NCI-H2227 (cell line): ENCODE results near the gene SEMA4B.

ENCODE experiments used
- DNase-seq: peaks from one replicate; lab custom pipeline; 2025; ENCODE audit not compliant: unreplicated experiment; lab: John Stamatoyannopoulos, UW

SEMA4B gene

DNA sequence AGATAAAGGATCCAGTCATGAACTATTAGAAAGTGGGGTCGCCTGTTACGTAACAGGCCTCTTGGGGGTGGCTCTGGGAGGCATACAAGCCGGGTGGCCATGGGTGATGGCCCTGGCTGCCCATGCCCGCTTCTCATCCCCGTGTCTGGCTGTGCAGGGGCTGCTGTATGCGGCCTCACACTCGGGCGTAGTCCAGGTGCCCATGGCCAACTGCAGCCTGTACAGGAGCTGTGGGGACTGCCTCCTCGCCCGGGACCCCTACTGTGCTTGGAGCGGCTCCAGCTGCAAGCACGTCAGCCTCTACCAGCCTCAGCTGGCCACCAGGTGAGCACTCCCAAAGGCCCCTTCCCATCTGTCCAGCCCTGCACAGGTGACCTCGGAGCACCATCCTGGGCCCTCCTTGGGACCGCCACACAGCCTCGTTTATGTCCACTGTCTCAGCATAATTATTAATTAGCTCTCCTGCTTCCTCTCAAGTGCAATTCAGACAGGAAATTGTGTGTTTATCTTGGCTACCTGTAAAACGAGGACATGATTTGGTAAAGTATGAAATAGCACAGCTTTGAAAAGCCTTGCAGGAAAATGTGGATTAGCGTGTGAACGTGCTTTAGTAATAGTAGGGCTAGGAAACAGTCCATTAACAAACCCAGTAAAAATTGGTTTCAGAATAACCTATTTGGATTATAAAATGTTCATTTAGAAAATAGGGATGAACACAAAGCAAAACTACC, 24.5 kb downstream of the SEMA4B start:
- DNase-seq, result no peak

DNA sequence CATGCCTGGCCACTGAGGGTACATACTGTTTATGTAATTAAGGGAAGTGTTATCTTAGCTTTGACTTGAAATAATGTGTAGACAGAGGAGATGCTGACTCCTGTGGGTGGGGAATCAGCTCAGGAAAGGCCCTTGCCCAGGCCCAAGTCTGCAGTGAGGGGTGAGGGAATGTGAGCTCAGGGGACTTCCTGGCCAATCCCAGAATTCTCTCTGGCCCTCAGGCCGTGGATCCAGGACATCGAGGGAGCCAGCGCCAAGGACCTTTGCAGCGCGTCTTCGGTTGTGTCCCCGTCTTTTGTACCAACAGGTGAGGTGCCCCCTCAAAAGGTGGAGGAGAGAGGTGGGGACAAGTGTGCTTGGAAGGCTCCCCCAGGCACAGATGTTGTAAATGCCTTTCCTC, 26.2 kb downstream of the SEMA4B start:
- no peak for DNase-seq

DNA sequence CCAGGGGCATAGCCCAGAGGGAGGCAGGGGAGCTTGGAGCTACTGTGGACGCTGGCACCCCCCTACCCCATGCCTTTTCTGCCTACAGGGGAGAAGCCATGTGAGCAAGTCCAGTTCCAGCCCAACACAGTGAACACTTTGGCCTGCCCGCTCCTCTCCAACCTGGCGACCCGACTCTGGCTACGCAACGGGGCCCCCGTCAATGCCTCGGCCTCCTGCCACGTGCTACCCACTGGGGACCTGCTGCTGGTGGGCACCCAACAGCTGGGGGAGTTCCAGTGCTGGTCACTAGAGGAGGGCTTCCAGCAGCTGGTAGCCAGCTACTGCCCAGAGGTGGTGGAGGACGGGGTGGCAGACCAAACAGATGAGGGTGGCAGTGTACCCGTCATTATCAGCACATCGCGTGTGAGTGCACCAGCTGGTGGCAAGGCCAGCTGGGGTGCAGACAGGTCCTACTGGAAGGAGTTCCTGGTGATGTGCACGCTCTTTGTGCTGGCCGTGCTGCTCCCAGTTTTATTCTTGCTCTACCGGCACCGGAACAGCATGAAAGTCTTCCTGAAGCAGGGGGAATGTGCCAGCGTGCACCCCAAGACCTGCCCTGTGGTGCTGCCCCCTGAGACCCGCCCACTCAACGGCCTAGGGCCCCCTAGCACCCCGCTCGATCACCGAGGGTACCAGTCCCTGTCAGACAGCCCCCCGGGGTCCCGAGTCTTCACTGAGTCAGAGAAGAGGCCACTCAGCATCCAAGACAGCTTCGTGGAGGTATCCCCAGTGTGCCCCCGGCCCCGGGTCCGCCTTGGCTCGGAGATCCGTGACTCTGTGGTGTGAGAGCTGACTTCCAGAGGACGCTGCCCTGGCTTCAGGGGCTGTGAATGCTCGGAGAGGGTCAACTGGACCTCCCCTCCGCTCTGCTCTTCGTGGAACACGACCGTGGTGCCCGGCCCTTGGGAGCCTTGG, 27.0 kb downstream of the SEMA4B start:
- DNase-seq, result no peak

DNA sequence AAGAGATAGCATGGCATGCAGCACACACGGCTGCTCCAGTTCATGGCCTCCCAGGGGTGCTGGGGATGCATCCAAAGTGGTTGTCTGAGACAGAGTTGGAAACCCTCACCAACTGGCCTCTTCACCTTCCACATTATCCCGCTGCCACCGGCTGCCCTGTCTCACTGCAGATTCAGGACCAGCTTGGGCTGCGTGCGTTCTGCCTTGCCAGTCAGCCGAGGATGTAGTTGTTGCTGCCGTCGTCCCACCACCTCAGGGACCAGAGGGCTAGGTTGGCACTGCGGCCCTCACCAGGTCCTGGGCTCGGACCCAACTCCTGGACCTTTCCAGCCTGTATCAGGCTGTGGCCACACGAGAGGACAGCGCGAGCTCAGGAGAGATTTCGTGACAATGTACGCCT, 27.8 kb downstream of the SEMA4B start:
- no peak for DNase-seq

DNA sequence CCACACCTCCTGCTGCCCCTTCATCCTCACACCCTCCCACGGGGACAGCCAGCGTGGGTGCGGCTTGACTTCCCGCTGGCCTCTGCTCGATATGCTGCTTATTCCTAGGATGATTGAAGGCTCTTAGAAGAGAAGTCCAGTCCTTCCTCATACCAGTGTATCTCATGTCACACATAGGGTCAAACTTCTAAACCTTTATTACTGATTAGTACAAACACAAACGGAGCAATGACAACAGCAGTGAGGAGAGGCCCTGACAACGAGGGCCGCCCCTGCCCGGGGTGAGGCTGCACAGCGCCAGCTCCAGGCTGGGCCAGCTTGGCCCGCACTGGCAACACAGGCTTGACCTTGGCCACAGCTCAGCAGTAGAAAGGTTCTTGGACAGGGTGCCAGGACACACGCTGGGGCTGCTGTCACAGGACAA, 29.0 kb downstream of the SEMA4B start:
- no peak for DNase-seq

DNA sequence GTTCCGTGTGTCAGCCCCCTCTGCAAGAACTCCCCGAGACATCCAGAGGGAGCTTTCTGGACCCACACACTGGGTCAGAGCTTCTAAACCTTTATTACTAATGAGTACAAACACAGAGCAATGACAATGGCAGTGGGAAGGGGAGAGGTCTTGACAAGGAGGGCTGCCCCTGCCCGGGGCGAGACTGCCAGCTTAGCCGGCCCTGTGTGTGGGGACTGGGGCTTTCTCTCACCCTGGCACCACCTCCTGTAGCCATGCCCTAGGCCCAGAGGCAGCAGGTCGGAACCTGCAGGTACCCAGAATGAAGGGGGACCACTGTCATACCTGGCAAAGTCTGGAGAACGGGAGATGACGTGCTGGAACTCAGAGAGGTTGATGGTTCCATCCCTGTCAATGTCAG, 29.5 kb downstream of the SEMA4B start:
- DNase-seq, result no peak

DNA sequence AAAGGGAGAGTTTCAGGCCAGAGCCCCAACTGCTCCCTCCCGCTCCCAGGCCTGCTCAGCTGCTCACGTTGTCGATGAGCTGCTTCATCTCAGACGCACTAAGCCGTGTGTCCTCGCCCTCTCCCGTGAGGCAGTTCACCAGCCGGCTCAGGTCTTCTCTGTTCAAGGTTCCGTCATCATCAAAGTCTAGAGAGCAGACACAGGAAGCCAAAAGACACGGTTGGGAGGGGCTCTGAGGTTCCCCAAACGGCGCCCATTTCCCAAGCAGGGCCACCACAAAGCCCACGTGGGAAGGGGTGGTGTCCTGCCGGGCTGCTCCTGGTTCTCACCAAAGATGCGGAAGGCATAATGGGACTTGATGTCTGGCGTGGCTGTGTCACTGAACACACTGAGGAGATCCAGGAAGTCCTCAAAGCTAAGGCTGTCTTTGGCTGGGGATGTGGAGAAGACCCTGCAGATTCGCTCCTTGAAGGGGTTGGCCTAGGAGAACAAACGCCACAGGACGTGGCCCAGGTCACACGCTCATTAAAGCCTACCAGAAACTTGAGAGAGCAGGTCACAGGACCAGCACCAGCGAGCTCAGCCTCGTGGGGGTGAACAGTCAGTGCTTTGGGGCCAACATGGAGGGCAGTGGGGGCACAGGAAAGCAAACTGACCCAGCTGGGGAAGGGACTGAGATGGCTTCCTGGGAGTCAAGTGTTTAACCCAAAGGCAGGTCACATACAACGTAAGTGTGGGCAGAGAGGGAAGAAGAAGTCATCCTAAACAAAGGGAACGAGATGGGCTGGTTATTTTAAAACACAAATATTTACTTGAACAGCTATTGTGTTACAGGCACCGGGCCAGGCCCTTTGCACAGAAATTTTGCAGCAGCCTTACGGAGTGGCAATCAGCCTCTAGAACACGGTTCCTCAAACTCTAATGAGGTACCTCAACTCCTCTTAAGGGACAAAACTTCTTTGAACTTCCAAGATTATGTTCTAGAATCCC, 30.2 kb downstream of the SEMA4B start:
- DNase-seq, result no peak

GRCh38 chr15:90232196-90232595, 31.1 kb downstream of the SEMA4B start:
- DNase-seq, result no peak

DNA sequence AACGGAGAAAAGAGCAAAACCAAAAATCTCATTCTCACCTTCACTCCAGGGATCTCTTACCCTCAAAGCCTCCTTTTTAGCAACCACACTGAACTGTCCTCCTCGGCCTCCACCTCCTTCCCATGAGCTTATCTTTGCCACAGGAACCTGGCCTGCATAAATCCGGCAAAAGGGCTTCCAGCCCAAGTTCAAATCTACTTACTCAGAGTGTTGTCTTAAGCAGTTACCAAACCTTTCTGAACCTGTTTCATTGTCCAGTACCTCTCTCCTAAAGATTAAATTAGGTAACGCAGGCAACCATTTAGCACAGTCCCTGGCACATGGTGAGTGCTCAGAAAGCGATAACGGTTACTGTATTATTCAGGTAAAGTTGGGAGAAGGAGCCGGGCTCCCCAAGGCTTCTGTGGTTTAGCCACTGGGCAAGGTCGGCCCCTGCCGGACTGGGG, 31.8 kb downstream of the SEMA4B start:
- DNase-seq, result no peak

GRCh38 chr15:90233387-90234095, 32.4 kb downstream of the SEMA4B start, which contains the start of gene CIB1:
CIB1 (minus strand) TSS chr15:90233941; CDS start chr15:90233885, 56 bp downstream.
- DNase-seq, result peak; percentile 93

GRCh38 chr15:90234096-90234988, 33.2 kb downstream of the SEMA4B start, which contains the start of gene GDPGP1:
GDPGP1 (plus strand) TSS chr15:90234209; CDS start chr15:90240909, 6,700 bp downstream.
- DNase-seq, result peak; percentile 20

DNA sequence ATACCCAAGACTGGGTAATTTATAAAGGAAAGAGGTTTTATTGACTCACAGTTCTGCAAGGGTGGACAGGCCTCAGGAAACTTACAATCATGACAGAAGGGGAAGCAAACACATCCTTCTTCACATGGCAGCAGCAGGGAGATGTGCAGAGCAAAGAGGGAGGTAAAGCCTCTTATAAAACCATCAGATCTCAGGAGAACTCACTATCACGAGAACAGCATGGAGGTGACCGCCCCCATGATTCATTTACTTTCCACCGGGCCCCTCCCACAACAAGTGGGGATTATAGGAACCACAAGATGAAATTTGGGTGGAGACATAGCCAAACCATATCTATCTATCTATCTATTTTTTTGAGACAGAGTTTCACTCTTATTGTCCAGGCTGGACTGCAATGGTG, 38.2 kb downstream of the SEMA4B start:
- no peak for DNase-seq

GRCh38 chr15:90240856-90241255, 39.7 kb downstream of the SEMA4B start:
- DNase-seq, result no peak

- no peak for DNase-seq
Observed at GRCh38 chr15:90241343-90242192, 40.4 kb downstream of the SEMA4B start.

DNA sequence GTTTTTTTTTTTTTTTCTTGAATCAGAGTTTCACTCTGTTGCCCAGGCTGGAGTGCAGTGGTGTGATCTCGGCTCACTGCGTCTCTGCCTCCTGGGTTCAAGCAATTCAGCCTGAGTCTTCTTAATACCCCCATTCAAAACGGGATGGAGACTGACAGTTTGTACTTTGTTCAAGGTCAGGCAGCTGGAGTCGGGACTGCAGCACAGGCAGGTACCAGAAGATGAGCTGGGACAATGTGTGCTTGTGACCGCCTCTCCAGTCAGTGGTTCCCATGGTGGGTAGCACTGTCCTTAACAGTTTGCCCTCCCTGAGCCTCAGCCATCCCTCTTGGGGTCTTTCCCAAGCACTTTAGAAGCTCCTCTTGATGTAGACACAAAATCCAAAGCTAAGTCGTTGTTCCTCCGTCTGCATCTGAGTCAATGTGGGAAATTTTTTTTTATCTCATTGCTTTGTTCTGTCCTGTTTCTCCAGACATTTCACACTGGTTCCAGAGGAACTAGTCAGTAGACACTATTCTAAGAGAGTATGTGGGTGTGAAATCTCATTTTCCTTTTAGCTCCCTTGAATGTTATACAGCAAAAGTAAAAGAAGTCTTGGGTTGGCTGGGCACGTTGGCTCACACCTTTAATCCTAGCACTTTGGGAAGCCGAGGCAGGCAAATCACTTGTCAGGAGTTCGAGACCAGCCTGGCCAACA, 43.0 kb downstream of the SEMA4B start:
- no peak for DNase-seq

DNA sequence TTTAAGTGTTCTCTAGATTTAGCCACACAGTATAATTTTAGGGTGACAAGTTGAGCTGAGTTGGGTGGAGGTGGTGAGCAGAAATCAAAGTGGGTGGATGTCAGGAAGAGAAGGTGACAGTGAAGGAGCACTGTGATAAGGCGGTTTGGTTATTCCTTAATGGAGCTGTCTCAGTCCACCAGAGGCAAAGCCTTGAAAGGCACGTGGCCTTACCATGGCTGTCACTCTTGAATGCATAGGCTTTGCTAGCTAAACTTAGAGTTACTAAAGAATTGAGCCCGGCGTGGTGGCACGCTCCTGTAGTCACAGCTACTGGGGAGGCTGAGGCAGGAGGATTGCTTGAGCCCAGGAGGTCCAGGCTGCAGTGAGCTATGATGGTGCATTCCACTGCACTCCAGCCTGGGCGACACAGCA, 47.7 kb downstream of the SEMA4B start:
- peak; percentile 14 for DNase-seq

GRCh38 chr15:90249203-90249863, 48.2 kb downstream of the SEMA4B start, which contains the start of gene TTLL13:
TTLL13 (plus strand) TSS chr15:90249556; CDS start chr15:90250631, 1,075 bp downstream.
- peak; percentile 93 for DNase-seq
